ENCODE results near the gene LPIN3. TPM values are rescaled to one million over a fixed set of nuclear protein-coding genes. Genes with fewer than 3 reads are reported as not detected.

LPIN3 gene
- total and polyA plus RNA-seq, 2 of the 4 experiments (the other 2 are of a cell fraction) = 2.3 to 8.3 TPM

GRCh38 chr20:41382791-41383305 is 42.2 kb downstream of the LPIN3 start:
- intact Hi-C loops (cut with micrococcal nuclease) = no loop called here
- no peak overlapping the region for H3K9ac ChIP-seq (ENCODE audit: low read depth, low read length)
- no peaks in the 10 kb centered on the region for H3K9me1 ChIP-seq (ENCODE audit: insufficient read depth, low read length)
- TF ChIP-seq RAD21 (IDR thresholded peaks at IDR 0.05; ENCODE audit: low read length) (no peak), CTCF (conservative IDR thresholded peaks at IDR 0.05; ENCODE audit: low read depth, low read length) (no peak), MAZ (IDR thresholded peaks at IDR 0.05; ENCODE audit: borderline replicate concordance, low read depth, low read length) (no peak), FOS (IDR thresholded peaks at IDR 0.05; ENCODE audit: low read depth, low read length) (no peak), CHD1 (IDR thresholded peaks at IDR 0.05; ENCODE audit: low read depth, low read length) (no peak), NFE2L2 (IDR thresholded peaks at IDR 0.05; ENCODE audit: low read depth, low read length) (no peak), MAFK (IDR thresholded peaks at IDR 0.05; ENCODE audit: low read depth, low read length) (no peak)
- dilution Hi-C loops (cut with HindIII; ENCODE audit: low sequenced_read_pairs, unreplicated experiment) = no loop called here
- no peaks in the 10 kb centered on the region for H3K36me3 ChIP-seq (ENCODE audit: control insufficient read depth, insufficient read depth, low read length)
- no peak overlapping the region for H3K4me2 ChIP-seq (ENCODE audit: low read depth, low read length)
- in situ Hi-C loops (cut with MboI; ENCODE audit: low sequenced_read_pairs) = no loop called here
- H2AK5ac ChIP-seq (ENCODE audit: low read depth, low read length) = no peak overlapping the region
- H4K20me1 ChIP-seq (ENCODE audit: insufficient read depth, low read length) = no peaks in the 10 kb centered on the region
- ChIA-PET POLR2A (ENCODE audit: unreplicated experiment) (no interaction called here), CTCF (no interaction called here)
- no peak overlapping the region for H2BK15ac ChIP-seq (ENCODE audit: low read depth, low read length)
- BruUV-seq (replicated peaks) = no TSS peak
- H3K18ac ChIP-seq (ENCODE audit: low read depth, low read length) = no peak overlapping the region
- H3K79me1 ChIP-seq (ENCODE audit: low read depth in 1 of 2, low read length in 2 of 2) = no peaks in the 10 kb centered on the region
- H3K56ac ChIP-seq (ENCODE audit: extremely low read depth, insufficient read depth, low read length) = no peak overlapping the region
- peaks cover 20% of the 10 kb centered on the region for H3K27me3 ChIP-seq (ENCODE audit: control insufficient read depth, insufficient read depth, low read length)
- H3K4me1 ChIP-seq (ENCODE audit: control insufficient read depth, insufficient read depth, low read length) = no peaks in the 10 kb centered on the region
- no peak overlapping the region for H2BK5ac ChIP-seq (ENCODE audit: low read depth, low read length, poor library complexity, severe bottlenecking)
- H2BK120ac ChIP-seq (ENCODE audit: low read depth, low read length) = no peak overlapping the region
- no peak overlapping the region for H4K5ac ChIP-seq (ENCODE audit: low read depth, low read length)
- H3K14ac ChIP-seq (replicated peaks; ENCODE audit: low read depth, low read length) = no peak overlapping the region
- H2AFZ ChIP-seq (replicated peaks; ENCODE audit: low read length, poor library complexity) = no peak overlapping the region
- no CpG with 5 or more reads among the region's 7 CpGs for WGBS, 2 experiments (ENCODE audit: extremely low coverage in 2 of 2, insufficient read length in 1 of 2)
- no peak for ATAC-seq (ENCODE audit: low read depth)
- H2AK9ac ChIP-seq (replicated peaks; ENCODE audit: low read depth, low read length, poor library complexity) = peak overlapping the region; percentile 61
- H2BK20ac ChIP-seq (ENCODE audit: low read depth, low read length) = no peak overlapping the region
- H3K4ac ChIP-seq (ENCODE audit: low read depth, low read length) = no peak overlapping the region
- no peak overlapping the region for H3K4me3 ChIP-seq (ENCODE audit: insufficient read depth, low read depth, low read length)
- no peak overlapping the region for H3K23ac ChIP-seq (ENCODE audit: low read depth, low read length)
- no peak overlapping the region for H4K8ac ChIP-seq (ENCODE audit: low read depth in 2 of 2, low read length in 2 of 2)
- no peak overlapping the region for H4K91ac ChIP-seq (ENCODE audit: insufficient read depth, low read depth, low read length)
- DNase-seq = no peak
- H3K27ac ChIP-seq (ENCODE audit: insufficient read depth, low read length) = no peak overlapping the region
- H3K9me3 ChIP-seq (ENCODE audit: control insufficient read depth, insufficient read depth, low read length) = no peaks in the 10 kb centered on the region

Data from IMR-90 (cell line).